H1 (cell line): ENCODE data around the gene HOXA11. TPM values are rescaled to one million over a fixed set of nuclear protein-coding genes. Genes with fewer than 3 reads are reported as not detected.

Source experiments
- CTCF ChIA-PET: fragments of 300-600 bp; sonication (Branson Sonifier 250); formaldehyde crosslinking; loops from one replicate; lab custom pipeline; 2021; ENCODE audit not compliant: partially characterized antibody; lab: Charles Lee
- POLR2A ChIA-PET: fragments of 300-600 bp; sonication (Branson Sonifier 250); formaldehyde crosslinking; loops from one replicate; lab custom pipeline; 2021; ENCODE audit warnings: inconsistent platforms; ENCODE audit not compliant: partially characterized antibody; lab: Charles Lee
- DNase-seq, 2 experiments: peaks; one replicate each; pipeline versions ENCODE4 v3.0.0 to v3.0.0-alpha.2; 2010 to 2022; ENCODE audit warnings: low spot score in 2 of 2, low read depth in 1 of 2, mixed read lengths in 1 of 2
- FAIRE-seq: peaks from 2 replicates; lab custom pipeline; 2011; peaks lifted over from hg19 to GRCh38; lab: Jason Lieb, UNC
- H2AFZ ChIP-seq: 2 replicates; pipeline ENCODE4 v1.8.1; 2012; ENCODE audit warnings: low read length, inconsistent platforms
- H2AK5ac ChIP-seq: 2 replicates; pipeline ENCODE4 v1.6.1; 2013; ENCODE audit warnings: low read depth, low read length
- H2BK120ac ChIP-seq: replicated peaks from 2 replicates; pipeline ENCODE3; 2013; ENCODE audit warnings: low read depth, low read length, inconsistent platforms
- H2BK12ac ChIP-seq: 2 replicates; pipeline ENCODE4 v1.6.1; 2013; ENCODE audit warnings: low read depth, low read length
- H2BK15ac ChIP-seq: 2 replicates; pipeline ENCODE4 v1.6.1; 2013; ENCODE audit warnings: low read length
- H2BK20ac ChIP-seq: 2 replicates; pipeline ENCODE4 v1.6.1; 2013; ENCODE audit warnings: low read length
- H2BK5ac ChIP-seq: 2 replicates; pipeline ENCODE4 v1.6.1; 2013; ENCODE audit warnings: low read depth, low read length
- H3K14ac ChIP-seq: 2 replicates; pipeline ENCODE4 v1.6.1; 2013; ENCODE audit warnings: inconsistent platforms; ENCODE audit not compliant: insufficient read length
- H3K18ac ChIP-seq: 2 replicates; pipeline ENCODE4 v1.6.1; 2013; ENCODE audit warnings: low read length; ENCODE audit errors: extremely low read depth
- H3K23ac ChIP-seq: 2 replicates; pipeline ENCODE4 v1.6.1; 2013; ENCODE audit warnings: inconsistent platforms; ENCODE audit not compliant: insufficient read length
- H3K23me2 ChIP-seq: 2 replicates; pipeline ENCODE4 v1.6.1; 2013; ENCODE audit warnings: low read depth, low read length
- H3K27ac ChIP-seq: 2 replicates; pipeline ENCODE4 v1.6.1; 2011; ENCODE audit warnings: low read depth, low read length, inconsistent platforms
- H3K27me3 ChIP-seq, 4 experiments: replicated peaks in 1 of 4; 1 replicate in 1 of 4; 2 replicates in 3 of 4; pipeline versions ENCODE4 v1.6.1 to v1.8.1; 2011 to 2013; ENCODE audit warnings: low read length in 3 of 4, mild to moderate bottlenecking in 3 of 4, inconsistent platforms in 2 of 4, mixed read lengths in 2 of 4, moderate library complexity in 1 of 4; ENCODE audit not compliant: control insufficient read depth in 3 of 4, insufficient read depth in 3 of 4; ENCODE audit errors: extremely low read depth in 1 of 4
- H3K36me3 ChIP-seq, 4 experiments: 2 replicates each; pipeline versions ENCODE4 v1.6.1 to v1.8.1; 2011 to 2013; ENCODE audit warnings: mild to moderate bottlenecking in 4 of 4, low read length in 3 of 4, moderate library complexity in 2 of 4, control low read depth in 1 of 4, inconsistent platforms in 1 of 4; ENCODE audit not compliant: insufficient read depth in 4 of 4, control insufficient read depth in 2 of 4
- H3K4ac ChIP-seq: replicated peaks from 2 replicates; pipeline ENCODE3; 2013; ENCODE audit warnings: low read length, low read depth, mixed read lengths, inconsistent platforms; ENCODE audit not compliant: insufficient read length
- H3K4me1 ChIP-seq, 4 experiments: replicated peaks in 1 of 4; 1 replicate in 1 of 4; 2 replicates in 3 of 4; pipeline versions ENCODE4 v1.6.1 to v1.8.1; 2011 to 2013; ENCODE audit warnings: low read length in 3 of 4, inconsistent platforms in 2 of 4, mixed read lengths in 1 of 4; ENCODE audit not compliant: insufficient read depth in 4 of 4, control insufficient read depth in 3 of 4
- H3K4me2 ChIP-seq, 2 experiments: 2 replicates each; pipeline versions ENCODE4 v1.6.1 to v1.8.1; 2011 to 2013; ENCODE audit warnings: low read depth in 2 of 2, low read length in 2 of 2, control low read depth in 1 of 2, inconsistent platforms in 1 of 2, mild to moderate bottlenecking in 1 of 2; ENCODE audit not compliant: insufficient read depth in 1 of 2
- H3K4me3 ChIP-seq, 4 experiments: fragments of 200-600, 300-600 bp in 1 of 4; sonication (generic), shearing (Covaris generic), sonication (Bioruptor Twin) in 1 of 4; 2 replicates each; pipeline versions ENCODE4 v1.5.1 to v1.8.1; 2011 to 2016; ENCODE audit warnings: low read length in 4 of 4, low read depth in 3 of 4, control low read depth in 2 of 4, inconsistent platforms in 2 of 4, mild to moderate bottlenecking in 2 of 4, mixed read lengths in 1 of 4, moderate library complexity in 1 of 4; ENCODE audit not compliant: insufficient read depth in 2 of 4; ENCODE audit errors: extremely low read depth in 1 of 4
- H3K56ac ChIP-seq: replicated peaks from 2 replicates; pipeline ENCODE3; 2013; ENCODE audit warnings: low read depth, mild to moderate bottlenecking, mixed read lengths, low read length, inconsistent platforms; ENCODE audit not compliant: insufficient read length
- H3K79me1 ChIP-seq: 2 replicates; pipeline ENCODE4 v1.6.1; 2013; ENCODE audit warnings: low read depth, low read length, control low read depth
- H3K79me2 ChIP-seq, 2 experiments: 2 replicates each; pipeline versions ENCODE4 v1.6.1 to v1.8.1; 2012 to 2013; ENCODE audit warnings: low read length in 2 of 2, mild to moderate bottlenecking in 2 of 2, inconsistent platforms in 1 of 2; ENCODE audit not compliant: insufficient read depth in 2 of 2, control insufficient read depth in 1 of 2
- H3K9ac ChIP-seq, 4 experiments: replicated peaks in 1 of 4; 1 replicate in 1 of 4; 2 replicates in 3 of 4; pipeline versions ENCODE4 v1.6.1 to v1.8.1; 2011 to 2013; ENCODE audit warnings: low read depth in 3 of 4, low read length in 3 of 4, control low read depth in 2 of 4, mild to moderate bottlenecking in 2 of 4, moderate library complexity in 2 of 4, inconsistent platforms in 1 of 4; ENCODE audit errors: extremely low read depth in 1 of 4
- H3K9me3 ChIP-seq, 2 experiments: 2 replicates each; pipeline versions ENCODE4 v1.6.1 to v1.8.1; 2012 to 2013; ENCODE audit warnings: mild to moderate bottlenecking in 2 of 2, moderate library complexity in 2 of 2, control low read depth in 1 of 2, inconsistent platforms in 1 of 2, low read depth in 1 of 2, low read length in 1 of 2, mixed read lengths in 1 of 2; ENCODE audit not compliant: insufficient read depth in 2 of 2
- H4K20me1 ChIP-seq, 2 experiments: replicated peaks in 1 of 2; 2 replicates each; pipeline versions ENCODE3 to v1.8.1; 2011 to 2013; ENCODE audit warnings: inconsistent platforms in 2 of 2, low read length in 2 of 2, mild to moderate bottlenecking in 1 of 2; ENCODE audit not compliant: insufficient read depth in 2 of 2, control insufficient read depth in 1 of 2
- H4K5ac ChIP-seq: 2 replicates; pipeline ENCODE4 v1.6.1; 2013; ENCODE audit warnings: low read length, low read depth, mixed read lengths, inconsistent platforms; ENCODE audit not compliant: insufficient read length
- H4K8ac ChIP-seq: 2 replicates; pipeline ENCODE4 v1.8.0; 2013; ENCODE audit warnings: mild to moderate bottlenecking, moderate library complexity, low read length, inconsistent platforms; ENCODE audit not compliant: insufficient read depth; ENCODE audit errors: extremely low read depth
- H4K91ac ChIP-seq: replicated peaks from 2 replicates; pipeline ENCODE3; 2013; ENCODE audit warnings: low read length, mixed read lengths, inconsistent platforms; ENCODE audit not compliant: insufficient read length
- POLR2AphosphoS5 ChIP-seq: IDR thresholded peaks from 2 replicates; pipeline ENCODE4 v1.6.1; 2011; ENCODE audit warnings: low read depth, low read length
- polyA plus RNA-seq, 7 experiments: library from polyadenylated mRNA; depleted of rRNA in 3 of 7; stranded (reverse) in 5 of 7; unstranded in 2 of 7; fragments of >200 nt in 5 of 7; fragments of 200-250 nt in 2 of 7; gene quantifications; 1 replicate in 5 of 7; 2 replicates in 1 of 7; 4 replicates in 1 of 7; pipeline versions ENCODE4 v1.2.1 to v1.2.3, GENCODE V29; 2011 to 2013; ENCODE audit warnings: missing spikeins in 2 of 7, mixed read lengths in 2 of 7
- total RNA-seq: library from RNA; stranded (reverse); fragmentation: NEBNext Ultra II Directional; extraction: Animal tissue kit (Norgen Biotek cat#: 25700); gene quantifications from 2 replicates; pipeline ENCODE4 v1.2.1, GENCODE V29; 2021

The HOXA11 gene
- total and polyA plus RNA-seq, 2 of the 8 experiments (the other 6 are each of a cell fraction or from before 2014, with no cell fraction given), result not detected

- Histone ChIP-seq H3K14ac (no peak overlapping the region), H4K5ac (no peak overlapping the region), H3K23ac (no peak overlapping the region), H3K79me1 (no peaks in the 10 kb centered on the region), H3K9ac (no peak overlapping the region), H3K4me2 (no peak overlapping the region), H3K9me3 (no peaks in the 10 kb centered on the region), H2BK15ac (no peak overlapping the region), H2BK12ac (no peak overlapping the region), H3K27me3 (peaks cover 77 to 96% (median 91%) of the 10 kb centered on the region in 4 experiments), H3K36me3 (peaks cover 0 to 4% (median 0%) of the 10 kb centered on the region in 4 experiments; a peak in 1 of 8 replicates), H2BK120ac (no peak overlapping the region), H2BK20ac (no peak overlapping the region), H2AK5ac (no peak overlapping the region), H3K27ac (no peak overlapping the region), H3K23me2 (no peaks in the 10 kb centered on the region; the same call in 1 of the 2 replicates), H3K56ac (no peak overlapping the region), H3K18ac (no peak overlapping the region), H4K8ac (no peak overlapping the region), H2BK5ac (no peak overlapping the region), H4K20me1 (peaks cover 9 to 14% of the 10 kb centered on the region in 2 experiments), H3K79me2 (no peaks in the 10 kb centered on the region), H3K4me1 (peaks cover 10 to 20% (median 14%) of the 10 kb centered on the region in 4 experiments), H3K4ac (no peak overlapping the region), H2AFZ (no peak overlapping the region), H3K4me3 (no peak overlapping the region), H4K91ac (no peak overlapping the region)
- FAIRE-seq (no peak), DNase-seq (no peak)
- POLR2A ChIA-PET, result interaction anchor here (0.5 kb wide), 1 partner anchor 14 kb away, joined by 4 read pairs; no protein-coding TSS in a partner anchor
- CTCF ChIA-PET, result interaction anchor here (1.0 to 1.6 kb wide), 4 partner anchors 21 to 218 kb away, joined by 3 to 5 read pairs (median 3); no protein-coding TSS in a partner anchor
- no peak for TF ChIP-seq POLR2AphosphoS5
Observed at GRCh38 chr7:27217951-27218350, 32.9 kb upstream of the HOXA11 start.
